AG10803 (cell line): ENCODE results near the gene MYL7.
"Not testable (repeated sequence)": the region's sequence is repeated elsewhere in the genome, so short reads cannot be mapped to it uniquely, and the experiment has no call there.

Experiments
- DNase-seq: peaks from one replicate; pipeline ENCODE4 v3.0.0; 2010; ENCODE audit warnings: low read depth
- H3K4me3 ChIP-seq: 2 replicates; pipeline ENCODE4 v1.5.1; 2011; ENCODE audit warnings: mild to moderate bottlenecking, low read length, control low read depth
- TF ChIP-seq, protein P1 (sequence below): conservative IDR thresholded peaks from 2 replicates; pipeline ENCODE4 v1.5.1; 2011; ENCODE audit warnings: mild to moderate bottlenecking, low read length, control low read depth, inconsistent platforms

The MYL7 gene

DNA sequence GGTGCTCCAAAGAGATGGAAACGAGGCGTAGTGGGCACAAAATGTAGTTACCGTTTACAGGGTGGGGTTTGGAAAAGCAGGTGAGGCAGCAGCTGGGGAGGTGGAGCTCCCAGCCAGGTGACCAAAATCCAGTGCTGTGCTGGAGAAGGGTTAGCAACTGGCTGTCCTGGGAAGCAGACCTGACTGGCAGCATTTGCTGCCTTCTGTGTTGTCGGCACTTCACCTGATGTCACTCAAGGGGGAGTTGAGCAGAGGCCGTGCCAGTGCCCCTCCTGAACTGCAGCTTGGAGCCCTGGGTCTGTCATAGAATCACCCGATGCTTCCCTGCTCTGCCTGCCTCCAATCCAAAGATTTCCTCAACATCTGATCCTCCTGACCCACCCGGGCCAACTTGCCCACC, 35.4 kb upstream of the MYL7 start:
- TF ChIP-seq, protein P1, sequence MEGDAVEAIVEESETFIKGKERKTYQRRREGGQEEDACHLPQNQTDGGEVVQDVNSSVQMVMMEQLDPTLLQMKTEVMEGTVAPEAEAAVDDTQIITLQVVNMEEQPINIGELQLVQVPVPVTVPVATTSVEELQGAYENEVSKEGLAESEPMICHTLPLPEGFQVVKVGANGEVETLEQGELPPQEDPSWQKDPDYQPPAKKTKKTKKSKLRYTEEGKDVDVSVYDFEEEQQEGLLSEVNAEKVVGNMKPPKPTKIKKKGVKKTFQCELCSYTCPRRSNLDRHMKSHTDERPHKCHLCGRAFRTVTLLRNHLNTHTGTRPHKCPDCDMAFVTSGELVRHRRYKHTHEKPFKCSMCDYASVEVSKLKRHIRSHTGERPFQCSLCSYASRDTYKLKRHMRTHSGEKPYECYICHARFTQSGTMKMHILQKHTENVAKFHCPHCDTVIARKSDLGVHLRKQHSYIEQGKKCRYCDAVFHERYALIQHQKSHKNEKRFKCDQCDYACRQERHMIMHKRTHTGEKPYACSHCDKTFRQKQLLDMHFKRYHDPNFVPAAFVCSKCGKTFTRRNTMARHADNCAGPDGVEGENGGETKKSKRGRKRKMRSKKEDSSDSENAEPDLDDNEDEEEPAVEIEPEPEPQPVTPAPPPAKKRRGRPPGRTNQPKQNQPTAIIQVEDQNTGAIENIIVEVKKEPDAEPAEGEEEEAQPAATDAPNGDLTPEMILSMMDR, result no peak
- no peak for DNase-seq

DNA sequence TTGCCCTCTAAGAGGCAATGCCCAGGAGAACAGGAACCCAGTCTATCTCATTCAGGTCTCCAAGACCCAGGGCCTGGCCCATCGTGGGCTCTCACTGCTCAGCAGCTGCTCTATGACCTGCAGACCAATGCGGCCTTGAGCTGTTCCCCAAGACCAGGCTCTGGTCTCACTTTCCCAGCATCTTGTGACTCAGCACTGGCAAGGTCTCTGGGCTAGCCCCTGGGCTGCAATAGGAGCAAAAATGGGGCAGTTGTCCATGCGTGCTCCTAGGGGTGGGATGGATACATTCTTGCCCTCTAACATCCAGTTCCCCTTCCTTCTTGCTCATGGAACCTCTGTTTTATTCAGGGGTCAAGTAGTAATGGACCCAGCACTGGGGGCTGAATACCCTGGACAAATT, 34.6 kb upstream of the MYL7 start:
- no peak for DNase-seq
- TF ChIP-seq, protein P1, result no peak

More for the DNA sequence above, 35.4 kb upstream of the MYL7 start:
- H3K4me3 ChIP-seq, result no peak overlapping the region

DNA sequence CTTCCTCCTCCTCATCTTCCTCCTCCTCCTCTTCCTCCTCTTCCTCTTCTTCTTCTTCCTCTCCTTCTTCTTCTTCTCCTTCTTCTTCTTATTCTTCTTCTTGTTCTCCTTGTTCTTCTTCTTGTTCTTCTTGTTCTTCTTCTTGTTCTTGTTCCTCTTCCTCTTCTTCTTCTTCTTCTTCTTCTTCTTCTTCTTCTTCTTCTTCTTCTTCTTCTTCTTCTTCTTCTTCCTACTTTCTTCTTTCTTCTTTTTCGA, 33.5 kb upstream of the MYL7 start:
- DNase-seq, H3K4me3 ChIP-seq: not testable (repeated sequence)

More for the DNA sequence above, 34.6 kb upstream of the MYL7 start:
- no peak overlapping the region for H3K4me3 ChIP-seq

DNA sequence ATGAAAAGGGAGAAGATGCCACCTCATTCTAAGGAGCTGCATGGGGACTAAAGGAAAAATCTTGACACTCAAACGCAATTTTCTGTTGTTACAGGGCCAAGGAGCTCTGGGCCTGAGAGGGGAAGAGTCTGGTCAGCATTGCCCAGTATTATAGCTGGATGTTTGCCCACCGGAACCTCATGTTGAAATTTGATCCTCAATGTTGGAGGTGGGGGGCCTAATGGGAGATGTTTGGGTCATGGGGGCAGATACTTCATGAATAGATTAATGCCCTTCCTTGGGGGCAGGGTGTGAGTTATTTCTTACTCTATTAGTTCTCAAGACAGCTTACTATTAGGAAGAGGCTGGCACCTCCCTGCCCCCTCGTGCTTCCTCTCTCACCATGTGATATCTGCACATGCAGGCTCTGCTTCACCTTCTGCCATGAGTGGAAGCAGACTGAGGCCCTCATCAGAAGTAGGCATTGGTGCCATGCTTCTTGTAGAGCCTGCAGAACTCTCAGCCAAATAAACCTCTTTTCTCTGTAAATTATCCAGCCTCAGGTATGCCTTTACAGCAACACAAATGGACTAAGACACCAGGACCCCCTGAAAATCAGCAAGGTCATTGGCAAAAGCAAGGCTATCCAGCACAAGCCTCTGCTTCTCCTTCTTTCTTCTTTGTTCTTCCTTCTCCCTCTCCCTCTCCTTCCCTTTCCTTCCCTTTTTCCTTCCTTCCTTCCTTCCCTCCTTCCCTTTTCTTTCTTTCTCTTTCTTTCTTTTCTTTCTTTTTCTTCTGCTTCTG, 33.0 kb upstream of the MYL7 start:
- DNase-seq, result no peak
- TF ChIP-seq, protein P1, result no peak
- H3K4me3 ChIP-seq, result no peak overlapping the region

DNA sequence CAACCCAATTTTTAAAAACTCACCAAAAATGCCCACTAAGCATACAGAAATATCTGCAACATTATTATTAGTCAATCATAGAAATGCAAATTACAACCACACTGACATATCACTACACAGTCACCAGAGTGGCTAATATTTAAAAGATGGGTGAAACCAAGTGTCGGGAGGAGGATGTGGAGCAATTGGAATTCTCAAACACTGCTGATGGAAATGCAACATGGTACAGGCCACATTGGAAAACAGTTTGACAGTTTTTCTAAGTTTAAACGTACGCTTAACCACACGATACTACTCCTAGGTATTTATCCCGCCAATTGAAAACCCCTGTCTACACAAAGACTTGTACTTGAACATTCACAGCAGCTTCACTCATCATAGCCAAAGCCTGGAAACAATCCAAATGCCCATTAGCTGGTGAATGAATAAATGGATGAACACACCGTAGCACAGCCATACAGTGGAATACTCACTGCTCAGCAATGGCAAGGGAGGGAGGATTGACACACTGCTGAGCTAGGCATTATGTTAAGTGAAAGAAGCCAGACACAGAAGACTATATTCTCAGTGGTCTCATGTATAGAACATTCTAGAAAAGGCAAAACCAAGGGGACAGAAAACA, 31.8 kb upstream of the MYL7 start:
- DNase-seq, result no peak
- TF ChIP-seq, protein P1, result no peak
- no peak overlapping the region for H3K4me3 ChIP-seq

DNA sequence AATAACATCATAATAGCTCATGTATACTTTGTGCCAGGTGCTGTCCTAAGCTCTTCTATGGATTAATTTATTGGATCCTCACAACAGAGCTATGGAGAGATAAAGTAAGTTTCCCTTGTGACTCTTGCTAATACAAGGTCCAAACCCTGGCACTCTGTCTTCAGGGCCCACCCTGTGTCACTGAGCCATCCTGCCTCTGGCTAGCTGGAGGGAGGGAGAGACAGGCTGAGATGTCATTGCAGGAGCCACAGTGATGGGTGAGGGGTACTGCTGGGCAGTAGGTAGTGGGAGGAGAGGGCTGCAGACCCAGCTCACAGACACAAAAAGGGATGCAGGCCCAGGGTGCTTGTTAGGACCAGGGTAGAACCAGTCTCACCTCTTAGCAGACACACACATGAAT, 31.2 kb upstream of the MYL7 start:
- H3K4me3 ChIP-seq, result no peak overlapping the region
- TF ChIP-seq, protein P1, result no peak
- DNase-seq, result no peak

DNA sequence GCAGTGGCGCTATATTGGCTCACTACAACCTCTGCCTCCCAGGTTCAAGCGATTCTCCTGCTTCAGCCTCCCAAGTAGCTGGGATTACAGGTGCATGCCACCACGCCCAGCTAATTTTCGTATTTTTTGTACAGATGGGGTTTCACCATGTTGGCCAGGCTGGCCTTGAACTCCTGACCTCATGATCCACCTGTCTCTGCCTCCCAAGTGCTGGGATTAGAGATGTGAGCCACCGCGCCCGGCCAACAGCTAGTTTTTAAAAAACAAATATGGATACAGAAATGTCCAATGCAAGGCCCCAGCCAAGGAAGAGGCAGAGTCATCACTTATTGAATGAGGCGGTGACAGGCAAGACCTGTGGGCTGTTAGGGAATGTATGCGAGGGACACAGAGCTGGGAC, 30.8 kb upstream of the MYL7 start:
- DNase-seq, H3K4me3 ChIP-seq: not testable (repeated sequence)

DNA sequence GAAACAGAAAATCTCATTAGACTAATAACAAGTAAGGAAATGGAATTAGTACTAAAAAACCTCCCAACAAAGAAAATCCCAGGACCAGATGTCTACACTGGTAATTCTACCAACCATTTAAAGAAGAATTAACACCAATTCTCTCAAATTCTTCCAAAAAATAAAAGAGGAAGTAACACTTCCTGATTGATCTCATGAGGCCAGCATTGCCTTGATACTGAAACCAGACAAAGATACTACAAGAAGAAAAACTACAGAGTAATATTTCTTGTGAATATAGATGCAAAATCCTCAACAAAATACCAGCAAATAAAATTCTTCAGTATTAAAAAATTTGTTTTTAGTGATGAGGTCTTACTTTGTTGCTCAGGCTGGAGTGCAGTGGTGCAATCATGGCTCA, 26.8 kb upstream of the MYL7 start:
- H3K4me3 ChIP-seq, result no peak overlapping the region
- TF ChIP-seq, protein P1, result no peak
- no peak for DNase-seq
